H9 (cell line): ENCODE measurements around the gene CFAP54. TPM values are rescaled to one million over a fixed set of nuclear protein-coding genes. Genes with fewer than 3 reads are reported as not detected.

Source experiments
- DNase-seq: peaks from one replicate; pipeline ENCODE4 v3.0.0-alpha.2; 2017
- H2AFZ ChIP-seq: one replicate; pipeline ENCODE4 v1.6.1; 2013; ENCODE audit warnings: mild to moderate bottlenecking, low read length, control low read depth, moderate library complexity
- H2AK5ac ChIP-seq: 2 replicates; pipeline ENCODE4 v1.6.1; 2013; ENCODE audit warnings: low read length, control low read depth, mixed read lengths; ENCODE audit not compliant: insufficient read length
- H2BK120ac ChIP-seq: one replicate; pipeline ENCODE4 v1.6.1; 2013; ENCODE audit warnings: low read depth, mild to moderate bottlenecking, low read length, control low read depth, inconsistent platforms; ENCODE audit not compliant: poor library complexity, severe bottlenecking
- H2BK12ac ChIP-seq: 2 replicates; pipeline ENCODE4 v1.6.1; 2013; ENCODE audit warnings: low read length, control low read depth, mixed read lengths, low read depth; ENCODE audit not compliant: insufficient read length
- H2BK15ac ChIP-seq: 2 replicates; pipeline ENCODE4 v1.6.1; 2013; ENCODE audit warnings: low read depth, low read length, control low read depth
- H2BK20ac ChIP-seq: one replicate; pipeline ENCODE4 v1.6.1; 2013; ENCODE audit warnings: low read depth, mild to moderate bottlenecking, low read length, control low read depth, inconsistent platforms; ENCODE audit not compliant: poor library complexity, severe bottlenecking
- H2BK5ac ChIP-seq: 2 replicates; pipeline ENCODE4 v1.6.1; 2013; ENCODE audit warnings: low read length, control low read depth, mixed read lengths; ENCODE audit not compliant: insufficient read length
- H3K14ac ChIP-seq: 2 replicates; pipeline ENCODE4 v1.6.1; 2013; ENCODE audit warnings: low read length, control low read depth; ENCODE audit not compliant: insufficient read depth
- H3K18ac ChIP-seq: 2 replicates; pipeline ENCODE4 v1.6.1; 2013; ENCODE audit warnings: low read depth, mild to moderate bottlenecking, mixed read lengths, low read length, control low read depth; ENCODE audit not compliant: insufficient read length
- H3K23ac ChIP-seq: 2 replicates; pipeline ENCODE4 v1.6.1; 2013; ENCODE audit warnings: low read length, control low read depth, mixed read lengths, low read depth; ENCODE audit not compliant: insufficient read length
- H3K23me2 ChIP-seq: 2 replicates; pipeline ENCODE4 v1.6.1; 2013; ENCODE audit warnings: low read depth, mild to moderate bottlenecking, mixed read lengths, low read length, control low read depth; ENCODE audit not compliant: insufficient read length, poor library complexity, severe bottlenecking
- H3K27ac ChIP-seq: 2 replicates; pipeline ENCODE4 v1.5.1; 2013; ENCODE audit warnings: low read length, control low read depth, mixed read lengths, low read depth; ENCODE audit not compliant: insufficient read length
- H3K27me3 ChIP-seq: 2 replicates; pipeline ENCODE4 v1.6.1; 2013; ENCODE audit warnings: low read length, control low read depth, inconsistent platforms; ENCODE audit not compliant: insufficient read depth
- H3K4ac ChIP-seq: 2 replicates; pipeline ENCODE4 v1.6.1; 2013; ENCODE audit warnings: low read depth, mild to moderate bottlenecking, control low read depth, inconsistent platforms, low read length, moderate library complexity
- H3K4me1 ChIP-seq: 2 replicates; pipeline ENCODE4 v1.6.1; 2013; ENCODE audit warnings: low read length, control low read depth, inconsistent platforms; ENCODE audit not compliant: insufficient read depth
- H3K4me2 ChIP-seq: 2 replicates; pipeline ENCODE4 v1.6.1; 2013; ENCODE audit warnings: low read length, control low read depth, mixed read lengths; ENCODE audit not compliant: insufficient read length, insufficient read depth
- H3K56ac ChIP-seq: 2 replicates; pipeline ENCODE4 v1.6.1; 2013; ENCODE audit warnings: low read depth, mild to moderate bottlenecking, mixed read lengths, low read length, control low read depth; ENCODE audit not compliant: insufficient read length
- H3K79me1 ChIP-seq: 2 replicates; pipeline ENCODE4 v1.6.1; 2013; ENCODE audit warnings: low read depth, mild to moderate bottlenecking, moderate library complexity, low read length, control low read depth, inconsistent platforms; ENCODE audit not compliant: insufficient read depth, poor library complexity, severe bottlenecking
- H3K79me2 ChIP-seq: 2 replicates; pipeline ENCODE4 v1.6.1; 2013; ENCODE audit warnings: low read length, control low read depth, inconsistent platforms; ENCODE audit not compliant: insufficient read depth
- H3K9ac ChIP-seq: 2 replicates; pipeline ENCODE4 v1.6.1; 2013; ENCODE audit warnings: low read length, control low read depth, mixed read lengths; ENCODE audit not compliant: insufficient read length; ENCODE audit errors: extremely low read depth
- H3K9me3 ChIP-seq: one replicate; pipeline ENCODE4 v1.6.1; 2013; ENCODE audit warnings: low read depth, low read length, inconsistent platforms; ENCODE audit not compliant: control insufficient read depth
- H3T11ph ChIP-seq: one replicate; pipeline ENCODE4 v1.6.1; 2013; ENCODE audit warnings: mild to moderate bottlenecking, low read length, control low read depth, inconsistent platforms
- H4K20me1 ChIP-seq: one replicate; pipeline ENCODE4 v1.6.1; 2013; ENCODE audit not compliant: control insufficient read depth, insufficient read length, insufficient read depth
- H4K5ac ChIP-seq: 2 replicates; pipeline ENCODE4 v1.6.1; 2013; ENCODE audit warnings: low read depth, mild to moderate bottlenecking, mixed read lengths, low read length, control low read depth; ENCODE audit not compliant: insufficient read length
- H4K8ac ChIP-seq: replicated peaks from 2 replicates; pipeline ENCODE4 v1.6.1; 2013; ENCODE audit warnings: low read length, control low read depth, mixed read lengths, low read depth; ENCODE audit not compliant: insufficient read length
- H4K91ac ChIP-seq: 2 replicates; pipeline ENCODE4 v1.6.1; 2013; ENCODE audit warnings: low read depth, mild to moderate bottlenecking, moderate library complexity, mixed read lengths, low read length, control low read depth; ENCODE audit not compliant: insufficient read length
- H3K27ac Mint-ChIP-seq, 3 experiments: 2 replicates in 2 of 3; 3 replicates in 1 of 3; pipeline ENCODE4 v1.8.0; 2020 to 2021; ENCODE audit warnings: mixed read lengths in 3 of 3, mild to moderate bottlenecking in 1 of 3, moderate library complexity in 1 of 3
- H3K27me3 Mint-ChIP-seq: 2 replicates; pipeline ENCODE4 v1.8.0; 2021; ENCODE audit warnings: low read depth, mild to moderate bottlenecking, moderate library complexity, mixed read lengths
- H3K36me3 Mint-ChIP-seq, 3 experiments: 2 replicates in 2 of 3; 3 replicates in 1 of 3; pipeline ENCODE4 v1.8.0; 2020 to 2021; ENCODE audit warnings: low read depth in 3 of 3, mixed read lengths in 3 of 3; ENCODE audit not compliant: insufficient read depth in 1 of 3
- H3K4me1 Mint-ChIP-seq, 2 experiments: 2 replicates each; pipeline ENCODE4 v1.8.0; 2020; ENCODE audit warnings: mixed read lengths in 2 of 2
- H3K4me3 Mint-ChIP-seq, 2 experiments: 2 replicates in 1 of 2; 3 replicates in 1 of 2; pipeline ENCODE4 v1.8.0; 2020 to 2021; ENCODE audit warnings: mild to moderate bottlenecking in 2 of 2, mixed read lengths in 2 of 2, moderate library complexity in 1 of 2
- H3K9me3 Mint-ChIP-seq, 2 experiments: 2 replicates in 1 of 2; 3 replicates in 1 of 2; pipeline ENCODE4 v1.8.0; 2020; ENCODE audit warnings: mild to moderate bottlenecking in 2 of 2, mixed read lengths in 2 of 2, moderate library complexity in 1 of 2
- CTCF ChIP-seq: fragments of 200-600 bp; sonication (generic); conservative IDR thresholded peaks from 3 replicates; pipeline ENCODE4 v1.8.0; 2021; ENCODE audit warnings: antibody characterized with exemption, mild to moderate bottlenecking
- WGBS: extraction: QIAGEN DNeasy Blood & Tissue Kit; methylation state at CpG from one replicate; pipeline ENCODE4 v1.1.7; 2013; ENCODE audit warnings: missing lambda C conversion rate, low lambda C conversion rate, mixed read lengths; ENCODE audit not compliant: insufficient read length; ENCODE audit errors: extremely low coverage; 5-methylcytosine and 5-hydroxymethylcytosine counted together
- total RNA-seq: library from RNA; stranded (reverse); gene quantifications from 2 replicates; pipeline ENCODE4 v1.2.1, GENCODE V29; 2021

Gene CFAP54
- total RNA-seq, 1 experiment from 2014 or later = 0.24 TPM

GRCh38 chr12:96858162-96858561 lies 368.8 kb downstream of the CFAP54 start:
- no peak overlapping the region for H4K8ac ChIP-seq
- H3K23ac ChIP-seq = no peak overlapping the region
- H2AK5ac ChIP-seq = no peak overlapping the region
- TF ChIP-seq CTCF = no peak
- H4K5ac ChIP-seq = no peak overlapping the region
- no peak overlapping the region for H3K27ac ChIP-seq
- no peak overlapping the region for H2BK5ac ChIP-seq
- H3K18ac ChIP-seq = no peak overlapping the region
- no peaks in the 10 kb centered on the region for H3K79me1 ChIP-seq
- Mint-ChIP-seq H3K4me3 (no peak overlapping the region), H3K27me3 (no peaks in the 10 kb centered on the region), H3K27ac (no peak overlapping the region), H3K4me1 (peaks cover 7 to 8% of the 10 kb centered on the region in 2 experiments), H3K9me3 (peaks cover 12% of the 10 kb centered on the region in 2 experiments; a peak in 3 of 5 replicates), H3K36me3 (peaks cover 0 to 8% (median 6%) of the 10 kb centered on the region in 3 experiments; a peak in 6 of 7 replicates)
- no peak for DNase-seq
- no peak overlapping the region for H3K4ac ChIP-seq
- H2AFZ ChIP-seq = no peak overlapping the region
- H2BK12ac ChIP-seq = no peak overlapping the region
- no peak overlapping the region for H2BK120ac ChIP-seq
- no peaks in the 10 kb centered on the region for H3K23me2 ChIP-seq
- H4K91ac ChIP-seq = no peak overlapping the region
- no peak overlapping the region for H3K56ac ChIP-seq
- H3K14ac ChIP-seq = no peak overlapping the region
- H3K4me1 ChIP-seq = no peaks in the 10 kb centered on the region
- no peaks in the 10 kb centered on the region for H3K9me3 ChIP-seq
- no peaks in the 10 kb centered on the region for H4K20me1 ChIP-seq
- no peak overlapping the region for H2BK15ac ChIP-seq
- H3K9ac ChIP-seq = no peak overlapping the region
- WGBS = no CpG with 5 or more reads among the region's 1 CpG
- H3K27me3 ChIP-seq = no peaks in the 10 kb centered on the region
- no peak overlapping the region for H2BK20ac ChIP-seq
- H3K79me2 ChIP-seq = no peaks in the 10 kb centered on the region
- H3T11ph ChIP-seq = no peak overlapping the region
- no peak overlapping the region for H3K4me2 ChIP-seq
